ENCODE results near the gene RGMB.
"Not testable (repeated sequence)": the region's sequence is repeated elsewhere in the genome, so short reads cannot be mapped to it uniquely, and the experiment has no call there.

DNA sequence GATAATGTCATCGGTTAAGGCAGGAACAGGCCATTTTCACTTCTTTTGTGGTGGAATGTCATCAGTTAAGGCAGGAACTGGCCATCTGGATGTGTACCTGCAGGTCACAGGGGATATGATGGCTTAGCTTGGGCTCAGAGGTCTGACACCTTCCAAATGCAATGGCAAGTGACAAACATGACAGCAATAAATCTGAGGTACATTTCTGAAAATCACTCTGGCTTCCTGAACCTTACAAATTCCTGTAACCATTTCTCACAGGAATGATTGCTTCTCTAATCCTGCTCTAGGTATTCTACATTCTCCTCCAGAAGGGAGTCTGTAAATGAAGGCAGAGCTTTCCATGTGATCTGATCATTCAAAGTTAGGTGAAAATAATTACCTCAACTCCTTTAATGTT lies 20.7 kb upstream of the RGMB start:
- not testable (repeated sequence) for TF ChIP-seq POLR2A (IDR thresholded peaks at IDR 0.05)
- TF ChIP-seq, protein P1, sequence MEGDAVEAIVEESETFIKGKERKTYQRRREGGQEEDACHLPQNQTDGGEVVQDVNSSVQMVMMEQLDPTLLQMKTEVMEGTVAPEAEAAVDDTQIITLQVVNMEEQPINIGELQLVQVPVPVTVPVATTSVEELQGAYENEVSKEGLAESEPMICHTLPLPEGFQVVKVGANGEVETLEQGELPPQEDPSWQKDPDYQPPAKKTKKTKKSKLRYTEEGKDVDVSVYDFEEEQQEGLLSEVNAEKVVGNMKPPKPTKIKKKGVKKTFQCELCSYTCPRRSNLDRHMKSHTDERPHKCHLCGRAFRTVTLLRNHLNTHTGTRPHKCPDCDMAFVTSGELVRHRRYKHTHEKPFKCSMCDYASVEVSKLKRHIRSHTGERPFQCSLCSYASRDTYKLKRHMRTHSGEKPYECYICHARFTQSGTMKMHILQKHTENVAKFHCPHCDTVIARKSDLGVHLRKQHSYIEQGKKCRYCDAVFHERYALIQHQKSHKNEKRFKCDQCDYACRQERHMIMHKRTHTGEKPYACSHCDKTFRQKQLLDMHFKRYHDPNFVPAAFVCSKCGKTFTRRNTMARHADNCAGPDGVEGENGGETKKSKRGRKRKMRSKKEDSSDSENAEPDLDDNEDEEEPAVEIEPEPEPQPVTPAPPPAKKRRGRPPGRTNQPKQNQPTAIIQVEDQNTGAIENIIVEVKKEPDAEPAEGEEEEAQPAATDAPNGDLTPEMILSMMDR (IDR thresholded peaks at IDR 0.05): not testable (repeated sequence)
